GM10248 (cell line): Measurements from ENCODE around the gene VAT1L.

Source experiments
- CTCF ChIA-PET: fragments of 300-600 bp; sonication (Branson Sonifier 250); formaldehyde crosslinking; extraction: SDS; loops from one replicate; lab custom pipeline; 2021; ENCODE audit warnings: antibody characterized with exemption; lab: Yijun Ruan, JAX
- POLR2A ChIA-PET: fragments of 350-650 bp; sonication (Branson Sonifier 250); formaldehyde crosslinking; extraction: SDS; loops from one replicate; lab custom pipeline; 2020; ENCODE audit warnings: antibody characterized with exemption; lab: Yijun Ruan, JAX
- DNase-seq: peaks from one replicate; pipeline ENCODE4 v3.0.0; 2012; ENCODE audit errors: extremely low spot score
- CTCF ChIP-seq: IDR thresholded peaks from 2 replicates; pipeline ENCODE4 v1.5.1; 2012; ENCODE audit warnings: mild to moderate bottlenecking, low read depth; ENCODE audit errors: extremely low read depth, missing control alignments, control extremely low read depth

The VAT1L gene

GRCh38 chr16:77919761-77920415, 131.5 kb downstream of the VAT1L start:
- no peak for TF ChIP-seq CTCF
- no peak for DNase-seq
- ChIA-PET POLR2A (no interaction called here), CTCF (no interaction called here)

GRCh38 chr16:77920984-77921383, 132.6 kb downstream of the VAT1L start:
- ChIA-PET POLR2A (no interaction called here), CTCF (no interaction called here)
- TF ChIP-seq CTCF: no peak
- DNase-seq: no peak

GRCh38 chr16:77922228-77922754, 133.9 kb downstream of the VAT1L start:
- no peak for DNase-seq
- no peak for TF ChIP-seq CTCF
- CTCF ChIA-PET: no interaction called here
- POLR2A ChIA-PET: no interaction called here

GRCh38 chr16:77925531-77925930, 137.2 kb downstream of the VAT1L start:
- POLR2A ChIA-PET: no interaction called here
- no peak for DNase-seq
- no peak for TF ChIP-seq CTCF
- CTCF ChIA-PET: interaction anchor here (1.5 kb wide), 1 partner anchor 23 kb away, joined by 3 read pairs; no protein-coding TSS in a partner anchor

GRCh38 chr16:77928096-77928495, 139.7 kb downstream of the VAT1L start:
- TF ChIP-seq CTCF: no peak
- CTCF ChIA-PET: no interaction called here
- no peak for DNase-seq
- POLR2A ChIA-PET: no interaction called here

- ChIA-PET CTCF (no interaction called here), POLR2A (no interaction called here)
- TF ChIP-seq CTCF: no peak
- no peak for DNase-seq
Measured at GRCh38 chr16:77929004-77929403, 140.6 kb downstream of the VAT1L start.
